Fibroblast of mammary gland (primary cell): ENCODE results near the gene SOWAHC.

Experiments
- DNase-seq: peaks from one replicate; pipeline ENCODE4 v3.0.0-alpha.2; 2010; ENCODE audit warnings: low read depth
- H3K4me3 ChIP-seq: 2 replicates; pipeline ENCODE4 v1.5.1; 2011; ENCODE audit warnings: low read depth, mild to moderate bottlenecking, low read length, moderate library complexity; ENCODE audit not compliant: control insufficient read depth
- TF ChIP-seq, protein P1 (sequence below): conservative IDR thresholded peaks from 2 replicates; pipeline ENCODE4 v1.5.1; 2011; ENCODE audit warnings: low read depth, low read length, inconsistent platforms; ENCODE audit not compliant: control insufficient read depth, insufficient read depth

Gene SOWAHC

DNA sequence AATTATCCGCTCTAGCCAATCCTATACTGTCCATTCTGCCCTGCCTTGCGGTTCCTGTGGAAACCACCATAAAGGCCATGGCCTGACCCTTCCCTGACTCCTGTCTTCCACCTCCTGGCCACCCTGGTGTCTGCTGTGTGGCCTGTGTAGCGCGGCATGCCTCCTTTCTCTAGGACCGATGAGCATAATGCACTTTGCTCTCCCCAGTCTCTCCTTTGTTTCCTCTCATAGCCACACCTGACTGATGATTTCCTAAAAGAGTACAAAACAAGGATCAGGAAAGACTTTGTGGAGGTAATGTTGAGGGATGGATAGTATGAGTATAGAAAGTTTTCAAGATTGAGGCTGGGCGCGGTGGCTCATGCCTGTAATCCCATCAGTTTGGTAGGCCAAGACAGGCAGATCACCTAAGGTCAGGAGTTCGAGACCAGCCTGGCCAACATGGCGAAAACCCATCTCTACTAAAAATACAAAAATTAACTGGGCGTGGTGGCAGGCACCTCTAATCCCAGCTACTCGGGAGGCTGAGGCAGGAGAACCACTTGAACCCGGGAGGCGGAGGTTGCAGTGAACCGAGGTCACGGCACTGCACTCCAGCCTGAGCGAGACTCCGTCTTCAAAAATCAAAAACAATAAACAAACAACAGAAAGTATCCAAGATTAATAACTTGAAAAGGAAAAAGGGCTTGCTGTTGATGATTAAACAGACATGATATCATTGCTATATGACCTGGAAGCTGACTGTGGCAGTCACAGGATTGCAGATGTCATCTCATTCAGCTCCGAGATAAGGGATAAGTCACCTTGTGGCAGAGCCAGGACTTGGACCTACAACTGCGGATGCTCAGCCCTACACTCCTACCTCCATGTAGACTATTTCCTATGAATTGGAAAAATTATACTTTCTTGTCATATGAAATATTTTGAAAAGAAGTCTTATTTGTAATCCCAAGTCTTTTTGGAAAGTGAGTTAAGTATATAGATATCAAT, 16.6 kb downstream of the SOWAHC start:
- no peak overlapping the region for H3K4me3 ChIP-seq
- TF ChIP-seq, protein P1, sequence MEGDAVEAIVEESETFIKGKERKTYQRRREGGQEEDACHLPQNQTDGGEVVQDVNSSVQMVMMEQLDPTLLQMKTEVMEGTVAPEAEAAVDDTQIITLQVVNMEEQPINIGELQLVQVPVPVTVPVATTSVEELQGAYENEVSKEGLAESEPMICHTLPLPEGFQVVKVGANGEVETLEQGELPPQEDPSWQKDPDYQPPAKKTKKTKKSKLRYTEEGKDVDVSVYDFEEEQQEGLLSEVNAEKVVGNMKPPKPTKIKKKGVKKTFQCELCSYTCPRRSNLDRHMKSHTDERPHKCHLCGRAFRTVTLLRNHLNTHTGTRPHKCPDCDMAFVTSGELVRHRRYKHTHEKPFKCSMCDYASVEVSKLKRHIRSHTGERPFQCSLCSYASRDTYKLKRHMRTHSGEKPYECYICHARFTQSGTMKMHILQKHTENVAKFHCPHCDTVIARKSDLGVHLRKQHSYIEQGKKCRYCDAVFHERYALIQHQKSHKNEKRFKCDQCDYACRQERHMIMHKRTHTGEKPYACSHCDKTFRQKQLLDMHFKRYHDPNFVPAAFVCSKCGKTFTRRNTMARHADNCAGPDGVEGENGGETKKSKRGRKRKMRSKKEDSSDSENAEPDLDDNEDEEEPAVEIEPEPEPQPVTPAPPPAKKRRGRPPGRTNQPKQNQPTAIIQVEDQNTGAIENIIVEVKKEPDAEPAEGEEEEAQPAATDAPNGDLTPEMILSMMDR: no peak
- no peak for DNase-seq

DNA sequence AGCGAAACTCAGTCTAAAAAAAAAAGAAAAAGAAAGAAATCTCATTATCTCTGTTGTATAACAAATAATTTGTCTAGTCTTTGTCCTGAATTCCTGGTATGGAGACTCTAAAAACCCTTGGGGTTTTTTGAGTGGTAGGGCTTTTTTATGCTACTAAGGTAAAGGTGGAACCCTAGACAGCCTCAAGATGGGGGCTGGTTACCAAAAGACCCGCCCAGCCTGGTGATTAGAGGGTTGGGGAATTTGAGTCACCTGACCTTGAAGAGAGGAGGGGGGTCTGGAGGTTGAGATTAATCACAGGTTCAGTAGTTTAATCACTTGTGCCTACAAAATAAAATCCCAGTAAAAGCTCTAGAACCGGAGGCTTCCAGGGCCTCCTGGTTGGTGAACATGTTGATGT, 17.6 kb downstream of the SOWAHC start:
- no peak for DNase-seq
- TF ChIP-seq, protein P1: no peak
- no peak overlapping the region for H3K4me3 ChIP-seq

DNA sequence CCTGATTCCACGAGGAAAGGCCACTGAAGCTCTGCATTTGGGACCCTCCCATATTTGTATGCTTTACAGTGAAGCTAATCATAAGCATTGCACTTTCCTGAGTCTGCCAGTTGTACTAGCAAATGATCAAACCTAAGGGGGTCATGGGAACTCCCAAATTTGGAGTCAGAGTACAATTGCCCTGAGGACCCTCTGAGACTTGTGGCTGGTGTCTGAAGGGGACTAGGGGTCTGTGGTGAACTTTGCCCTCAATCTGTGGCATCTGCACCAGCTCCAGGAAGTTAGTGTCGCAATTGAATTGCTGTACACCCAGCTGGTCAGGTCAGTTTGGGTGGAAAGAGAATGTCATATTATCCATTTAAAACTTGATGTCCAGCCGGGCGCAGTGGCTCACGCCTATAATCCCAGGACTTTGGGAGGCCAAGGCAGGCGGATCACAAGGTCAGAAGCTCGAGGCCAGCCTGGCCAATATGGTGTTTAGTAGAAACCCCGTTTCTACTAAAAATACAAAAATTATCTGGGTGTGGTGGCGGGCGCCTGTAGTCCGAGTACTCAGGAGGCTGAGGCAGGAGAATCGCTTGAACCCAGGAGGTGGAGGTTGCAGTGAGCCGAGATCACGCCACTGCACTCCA, 18.1 kb downstream of the SOWAHC start:
- TF ChIP-seq, protein P1: no peak
- H3K4me3 ChIP-seq: no peak overlapping the region
- DNase-seq: no peak

DNA sequence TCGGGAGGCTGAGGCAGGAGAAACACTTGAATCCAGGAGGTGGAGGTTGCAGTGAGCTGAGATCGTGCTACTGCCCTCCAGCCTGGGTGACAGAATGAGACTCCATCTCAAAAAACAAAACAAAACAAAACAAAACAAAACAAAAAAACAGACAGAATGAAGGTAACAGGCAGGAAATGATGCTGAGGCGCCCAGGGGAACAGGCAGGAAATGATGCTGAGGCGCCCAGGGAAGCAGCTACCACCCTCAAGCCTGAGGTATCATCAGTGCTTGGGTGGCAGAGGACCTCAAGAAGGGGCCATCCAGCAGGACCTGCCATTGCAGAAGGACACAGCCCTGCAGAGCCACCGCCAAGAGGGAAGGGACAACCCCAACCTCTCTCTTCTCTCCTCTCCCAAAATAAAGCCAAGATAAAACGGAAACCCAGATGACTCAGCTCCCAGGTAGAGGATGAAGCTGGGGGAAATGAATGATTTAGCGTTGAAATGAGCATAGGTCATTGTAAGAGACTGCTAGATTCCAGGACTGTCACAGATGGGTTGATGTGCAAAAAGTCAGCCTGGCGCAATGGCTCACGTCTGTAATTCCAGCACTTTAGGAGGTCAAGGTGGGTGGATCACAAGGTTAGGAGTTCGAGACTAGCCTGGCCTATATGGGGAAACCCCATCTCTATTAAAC, 19.3 kb downstream of the SOWAHC start:
- DNase-seq: no peak
- no peak overlapping the region for H3K4me3 ChIP-seq
- TF ChIP-seq, protein P1: no peak

DNA sequence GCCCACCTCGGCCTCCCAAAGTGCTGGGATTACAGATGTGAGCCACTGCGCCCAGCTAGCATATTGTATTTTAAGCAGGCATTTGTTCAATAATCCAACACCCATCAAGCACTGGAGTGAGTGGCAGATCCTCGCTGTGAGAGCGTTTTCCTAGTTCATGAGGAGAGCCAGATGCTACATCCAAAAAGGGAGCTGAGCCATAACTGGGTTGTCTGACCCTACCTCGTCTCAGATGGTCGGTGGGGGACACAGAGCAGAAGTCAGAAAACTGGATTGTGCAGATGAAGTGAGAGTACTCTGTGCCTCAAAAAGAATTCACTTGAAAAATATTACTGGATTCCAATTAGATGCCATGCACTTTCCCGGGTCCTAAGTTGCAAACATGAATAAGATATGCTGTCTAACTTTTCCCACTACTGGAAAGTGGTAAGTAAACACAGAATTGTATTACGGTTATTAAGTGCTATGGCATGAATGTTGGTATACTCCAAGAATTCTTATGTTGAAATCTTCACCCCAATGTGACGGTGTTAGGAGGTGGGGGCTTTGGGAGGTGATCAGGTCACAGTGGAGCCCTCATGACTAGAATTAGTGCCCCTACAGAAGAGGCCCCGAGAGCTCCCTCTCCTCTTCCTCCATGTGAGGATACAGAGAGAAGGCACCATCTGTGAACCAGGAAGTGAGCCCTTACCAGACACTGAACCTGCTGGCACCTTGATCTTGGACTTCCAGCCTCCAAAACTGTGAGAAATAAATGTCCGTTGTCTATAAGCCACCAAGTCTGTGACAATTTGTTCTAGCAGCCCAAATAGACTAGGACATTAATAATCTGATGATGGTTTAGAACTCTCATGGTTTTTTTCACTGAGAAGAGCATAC, 21.5 kb downstream of the SOWAHC start:
- TF ChIP-seq, protein P1: no peak
- DNase-seq: no peak
- no peak overlapping the region for H3K4me3 ChIP-seq

DNA sequence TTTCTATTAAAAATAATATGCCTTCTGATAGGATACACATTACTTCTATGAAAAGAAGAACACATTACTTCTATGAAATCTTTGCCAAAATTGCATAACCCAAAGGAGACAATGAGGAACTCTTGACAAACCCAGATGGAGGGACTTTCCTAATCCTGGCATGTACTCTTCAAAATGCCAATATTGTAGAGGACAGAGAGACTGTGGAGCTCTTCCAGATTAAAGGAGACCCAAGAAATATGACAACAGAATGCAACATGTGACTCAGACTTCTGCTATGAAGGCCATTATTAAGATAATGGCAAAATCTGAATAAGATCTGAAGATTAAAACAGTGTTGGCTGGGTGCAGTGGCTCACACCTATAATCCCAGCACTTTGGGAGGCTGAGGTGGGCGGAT, 22.2 kb downstream of the SOWAHC start:
- TF ChIP-seq, protein P1: no peak
- H3K4me3 ChIP-seq: no peak overlapping the region
- DNase-seq: no peak
